A673 (cell line): ENCODE measurements around the gene TSPEAR. TPM values are rescaled to one million over a fixed set of nuclear protein-coding genes. Genes with fewer than 3 reads are reported as not detected.

ENCODE experiments used
- BruUV-seq: library from RNA; stranded (reverse); fragments of 400-500 nt; replicated peaks from 2 replicates; lab custom pipeline; 2021; lab: Mats Ljungman, UMichigan
- CTCF ChIA-PET: fragments of 300-600 bp; sonication (Branson Sonifier 250); formaldehyde crosslinking; loops from one replicate; lab custom pipeline; 2022; ENCODE audit warnings: antibody characterized with exemption; lab: Charles Lee
- POLR2A ChIA-PET: fragments of 300-600 bp; sonication (Branson Sonifier 250); formaldehyde crosslinking; loops from one replicate; lab custom pipeline; 2022; ENCODE audit warnings: antibody characterized with exemption; ENCODE audit not compliant: low non-redundant PET; lab: Charles Lee
- DNase-seq: peaks from one replicate; pipeline ENCODE4 v3.0.0-alpha.2; 2015; ENCODE audit warnings: low spot score
- H3K27ac ChIP-seq: fragments of 200-600 bp; sonication (generic); 2 replicates; pipeline ENCODE4 v1.5.1; 2016; ENCODE audit warnings: mixed run types, low read depth, mild to moderate bottlenecking, mixed read lengths, antibody characterized with exemption, low read length; ENCODE audit not compliant: poor library complexity, severe bottlenecking
- H3K27me3 ChIP-seq: fragments of 200-600 bp; sonication (generic); replicated peaks from 2 replicates; pipeline ENCODE4 v1.6.1; 2017; ENCODE audit warnings: mixed run types, low read depth, mild to moderate bottlenecking, mixed read lengths, antibody characterized with exemption, low read length; ENCODE audit not compliant: insufficient read depth, poor library complexity
- H3K36me3 ChIP-seq: fragments of 200-600 bp; sonication (generic); 2 replicates; pipeline ENCODE4 v1.6.1; 2016; ENCODE audit warnings: mixed run types, mild to moderate bottlenecking, mixed read lengths, antibody characterized with exemption, low read length; ENCODE audit not compliant: insufficient read depth, poor library complexity, severe bottlenecking
- H3K4me1 ChIP-seq: fragments of 200-600 bp; sonication (generic); 2 replicates; pipeline ENCODE4 v1.6.1; 2017; ENCODE audit warnings: mixed run types, mild to moderate bottlenecking, mixed read lengths, antibody characterized with exemption, low read length; ENCODE audit not compliant: insufficient read depth, poor library complexity, severe bottlenecking
- H3K4me3 ChIP-seq: fragments of 200-600 bp; sonication (generic); 2 replicates; pipeline ENCODE4 v1.5.1; 2016; ENCODE audit warnings: low read depth, mixed run types, mild to moderate bottlenecking, mixed read lengths, low read length; ENCODE audit not compliant: poor library complexity, severe bottlenecking
- H3K9me3 ChIP-seq: fragments of 200-600 bp; sonication (generic); 2 replicates; pipeline ENCODE4 v1.6.1; 2016; ENCODE audit warnings: mixed run types, low read depth, mild to moderate bottlenecking, mixed read lengths, antibody characterized with exemption, low read length; ENCODE audit not compliant: poor library complexity, severe bottlenecking
- CTCF ChIP-seq: fragments of 300-800, 200-600 bp; sonication (generic); conservative IDR thresholded peaks from 2 replicates; pipeline ENCODE4 v1.5.1; 2017; ENCODE audit warnings: low read depth, mild to moderate bottlenecking, antibody characterized with exemption, low read length, moderate library complexity, mixed read lengths
- EZH2 ChIP-seq: fragments of 200-600 bp; sonication (generic); IDR thresholded peaks from 2 replicates; pipeline ENCODE4 v1.6.1; 2017; ENCODE audit warnings: borderline replicate concordance, low read depth, mild to moderate bottlenecking, mixed read lengths, antibody characterized with exemption, low read length; ENCODE audit not compliant: poor library complexity, severe bottlenecking
- intact Hi-C: fragments of 100-400 bp; cut with micrococcal nuclease; formaldehyde crosslinking; loops from one replicate; pipeline ENCODE4 v1.10.0; 2022; ENCODE audit not compliant: unreplicated experiment
- total RNA-seq: library from RNA; stranded (reverse); gene quantifications from 2 replicates; pipeline ENCODE4 v1.2.3, GENCODE V29; 2021

TSPEAR gene
- total RNA-seq, 1 experiment from 2014 or later: 8.3 TPM

- intact Hi-C loops: loop anchor here (5.0 kb wide), 1 partner anchor 182 kb away; no protein-coding TSS in a partner anchor
- H3K36me3 ChIP-seq: no peaks in the 10 kb centered on the region
- BruUV-seq: no TSS peak
- ChIA-PET POLR2A (no interaction called here), CTCF (no interaction called here)
- peak overlapping the region; percentile 73 for H3K27ac ChIP-seq
- no peaks in the 10 kb centered on the region for H3K9me3 ChIP-seq
- no peak for TF ChIP-seq CTCF
- no peak for TF ChIP-seq EZH2
- peaks cover 46% of the 10 kb centered on the region for H3K4me1 ChIP-seq
- no peaks in the 10 kb centered on the region for H3K27me3 ChIP-seq
- H3K4me3 ChIP-seq: peak overlapping the region; percentile 53
- no peak for DNase-seq
Measured at GRCh38 chr21:44750675-44751025, 39.3 kb upstream of the TSPEAR start.

- BruUV-seq: no TSS peak
- H3K4me1 ChIP-seq: peaks cover 45% of the 10 kb centered on the region
- ChIA-PET CTCF (no interaction called here), POLR2A (no interaction called here)
- DNase-seq: no peak
- H3K27me3 ChIP-seq: no peaks in the 10 kb centered on the region
- peak overlapping the region; percentile 53 for H3K4me3 ChIP-seq
- TF ChIP-seq EZH2 (no peak), CTCF (no peak)
- H3K36me3 ChIP-seq: no peaks in the 10 kb centered on the region
- H3K9me3 ChIP-seq: no peaks in the 10 kb centered on the region
- peak overlapping the region; percentile 49 for H3K27ac ChIP-seq
- intact Hi-C loops: loop anchor here (5.0 kb wide), 1 partner anchor 182 kb away; no protein-coding TSS in a partner anchor
Measured at GRCh38 chr21:44749759-44750674, 38.6 kb upstream of the TSPEAR start.

GRCh38 chr21:44749116-44749758, 37.9 kb upstream of the TSPEAR start:
- TF ChIP-seq EZH2: no peak
- TF ChIP-seq CTCF: no peak
- no peaks in the 10 kb centered on the region for H3K9me3 ChIP-seq
- peak overlapping the region; percentile 49 for H3K27ac ChIP-seq
- H3K27me3 ChIP-seq: no peaks in the 10 kb centered on the region
- intact Hi-C loops: no loop called here
- CTCF ChIA-PET: no interaction called here
- H3K36me3 ChIP-seq: no peaks in the 10 kb centered on the region
- no peak for DNase-seq
- no peak overlapping the region for H3K4me3 ChIP-seq
- peaks cover 38% of the 10 kb centered on the region for H3K4me1 ChIP-seq
- no TSS peak for BruUV-seq
- POLR2A ChIA-PET: no interaction called here
